HepG2 (cell line): ENCODE results near the gene SMPD3. TPM values are rescaled to one million over a fixed set of nuclear protein-coding genes. Genes with fewer than 3 reads are reported as not detected.
A peak's percentile ranks its signal among the peaks of the same experiment; 100 is the strongest.

Experiments
- AKAP8 ChIP-seq: sonication (generic); formaldehyde crosslinking; IDR thresholded peaks from 2 replicates; pipeline ENCODE4 v1.5.1; 2020; ENCODE audit warnings: mild to moderate bottlenecking, missing genetic modification reagents
- ETV5 ChIP-seq: IDR thresholded peaks from 2 replicates; pipeline ENCODE4 v1.6.1; 2018; ENCODE audit warnings: missing biosample characterization, missing genetic modification reagents, inconsistent platforms, borderline replicate concordance
- HMG20A ChIP-seq: IDR thresholded peaks from 2 replicates; pipeline ENCODE4 v1.6.1; 2016; ENCODE audit warnings: borderline replicate concordance
- HNRNPLL ChIP-seq: fragments of 200-400 bp; formaldehyde crosslinking; IDR thresholded peaks from 2 replicates; pipeline ENCODE4 v1.6.1; 2017; ENCODE audit warnings: mild to moderate bottlenecking, low read depth, low read length; ENCODE audit not compliant: poor library complexity, severe bottlenecking
- KLF11 ChIP-seq: IDR thresholded peaks from 2 replicates; pipeline ENCODE4 v1.6.1; 2016; ENCODE audit warnings: missing compliant biosample characterization
- NFKBIZ ChIP-seq: IDR thresholded peaks from 2 replicates; pipeline ENCODE4 v1.6.1; 2018; ENCODE audit warnings: missing genetic modification reagents, missing compliant biosample characterization
- NR2F6 ChIP-seq, 2 experiments: IDR thresholded peaks; 2 replicates each; pipeline ENCODE4 v1.6.1; 2016; ENCODE audit warnings: antibody characterized with exemption in 1 of 2, mild to moderate bottlenecking in 1 of 2
- POLR2AphosphoS5 ChIP-seq: IDR thresholded peaks from 2 replicates; pipeline ENCODE4 v1.6.1; 2012; ENCODE audit warnings: low read depth, low read length
- RCOR2 ChIP-seq: IDR thresholded peaks from 2 replicates; pipeline ENCODE4 v1.6.1; 2016; ENCODE audit warnings: missing biosample characterization, missing genetic modification reagents
- REST ChIP-seq, 2 experiments: IDR thresholded peaks; 2 replicates each; pipeline ENCODE4 v1.6.1; 2011 to 2012; ENCODE audit warnings: low read length in 2 of 2, borderline replicate concordance in 1 of 2, low read depth in 1 of 2, mild to moderate bottlenecking in 1 of 2, moderate library complexity in 1 of 2
- SOX13 ChIP-seq, 3 experiments: fragments of 450-650 bp in 1 of 3; sonication (generic) in 1 of 3; formaldehyde crosslinking in 1 of 3; IDR thresholded peaks in 2 of 3; conservative IDR thresholded peaks in 1 of 3; 2 replicates each; pipeline versions ENCODE4 v1.5.0 to v1.6.1; 2016 to 2020; ENCODE audit warnings: antibody characterized with exemption in 1 of 3, mild to moderate bottlenecking in 1 of 3, missing compliant biosample characterization in 1 of 3, missing genetic modification reagents in 1 of 3, moderate library complexity in 1 of 3
- TSC22D2 ChIP-seq: sonication (generic); formaldehyde crosslinking; IDR thresholded peaks from 2 replicates; pipeline ENCODE4 v1.5.1; 2020; ENCODE audit warnings: missing genetic modification reagents, mild to moderate bottlenecking, borderline replicate concordance
- ZBTB26 ChIP-seq: IDR thresholded peaks from 2 replicates; pipeline ENCODE4 v1.6.1; 2016; ENCODE audit warnings: missing compliant biosample characterization, missing genetic modification reagents, borderline replicate concordance
- ZNF143 ChIP-seq: sonication (generic); formaldehyde crosslinking; IDR thresholded peaks from 2 replicates; pipeline ENCODE4 v1.4.0; 2020; ENCODE audit warnings: missing genetic modification reagents
- ZNF24 ChIP-seq: fragments of 450-650 bp; IDR thresholded peaks from 2 replicates; pipeline ENCODE4 v1.6.1; 2017; ENCODE audit warnings: antibody characterized with exemption, mild to moderate bottlenecking
- ZNF260 ChIP-seq: sonication (generic); formaldehyde crosslinking; IDR thresholded peaks from 2 replicates; pipeline ENCODE4 v1.4.0; 2020; ENCODE audit warnings: missing genetic modification reagents, low read depth, mild to moderate bottlenecking, borderline replicate concordance
- ZNF274 ChIP-seq: sonication (generic); formaldehyde crosslinking; IDR thresholded peaks from 2 replicates; pipeline ENCODE4 v1.5.1; 2020; ENCODE audit warnings: mild to moderate bottlenecking, missing genetic modification reagents
- ZNF329 ChIP-seq: sonication (generic); formaldehyde crosslinking; IDR thresholded peaks from 2 replicates; pipeline ENCODE4 v1.9.0; 2021; ENCODE audit warnings: low read depth, mild to moderate bottlenecking, missing genetic modification reagents
- ZNF530 ChIP-seq: sonication (generic); formaldehyde crosslinking; IDR thresholded peaks from 2 replicates; pipeline ENCODE4 v1.5.0; 2020; ENCODE audit warnings: low read depth, mild to moderate bottlenecking, missing genetic modification reagents
- ZNF563 ChIP-seq: sonication (generic); formaldehyde crosslinking; IDR thresholded peaks from 2 replicates; pipeline ENCODE4 v1.8.0; 2022; ENCODE audit warnings: mild to moderate bottlenecking, moderate library complexity, missing genetic modification reagents
- ZNF773 ChIP-seq: sonication (generic); formaldehyde crosslinking; IDR thresholded peaks from 2 replicates; pipeline ENCODE4 v1.4.0; 2020; ENCODE audit warnings: missing genetic modification reagents, borderline replicate concordance
- ZSCAN25 ChIP-seq: sonication (generic); formaldehyde crosslinking; IDR thresholded peaks from 2 replicates; pipeline ENCODE4 v1.8.0; 2022; ENCODE audit warnings: mild to moderate bottlenecking, missing genetic modification reagents
- polyA plus RNA-seq, 8 experiments: library from polyadenylated mRNA; depleted of rRNA in 3 of 8; stranded (reverse) in 7 of 8; unstranded in 1 of 8; fragments of >200 nt; fragmentation: Illumina TruSeq in 4 of 8; extraction: Trizol in 4 of 8; gene quantifications; 2 replicates each; pipeline versions ENCODE4 v1.2.1 to v1.2.3, GENCODE V29; 2011 to 2016; ENCODE audit warnings: low read depth in 4 of 8, missing spikeins in 1 of 8, mixed read lengths in 1 of 8; ENCODE audit not compliant: insufficient read depth in 1 of 8
- total RNA-seq, 5 experiments: library from RNA; depleted of rRNA; stranded (reverse); fragments of >200 nt; fragmentation: Illumina TruSeq; extraction: Trizol; gene quantifications; 2 replicates each; pipeline ENCODE4 v1.2.3, GENCODE V29; 2016; ENCODE audit warnings: low read depth in 1 of 5
- TF ChIP-seq, protein P1 (sequence below): IDR thresholded peaks from 2 replicates; pipeline ENCODE4 v1.6.1; 2016; ENCODE audit warnings: mild to moderate bottlenecking, missing biosample characterization, missing genetic modification reagents
- TF ChIP-seq, protein P2 (sequence below): sonication (generic); formaldehyde crosslinking; IDR thresholded peaks from 2 replicates; pipeline ENCODE4 v1.4.0; 2020; ENCODE audit warnings: missing genetic modification reagents

SMPD3 gene
- total and polyA plus RNA-seq, 2 of the 13 experiments (the other 11 are each of a cell fraction or from before 2014, with no cell fraction given): 0.07 to 0.32 TPM

DNA sequence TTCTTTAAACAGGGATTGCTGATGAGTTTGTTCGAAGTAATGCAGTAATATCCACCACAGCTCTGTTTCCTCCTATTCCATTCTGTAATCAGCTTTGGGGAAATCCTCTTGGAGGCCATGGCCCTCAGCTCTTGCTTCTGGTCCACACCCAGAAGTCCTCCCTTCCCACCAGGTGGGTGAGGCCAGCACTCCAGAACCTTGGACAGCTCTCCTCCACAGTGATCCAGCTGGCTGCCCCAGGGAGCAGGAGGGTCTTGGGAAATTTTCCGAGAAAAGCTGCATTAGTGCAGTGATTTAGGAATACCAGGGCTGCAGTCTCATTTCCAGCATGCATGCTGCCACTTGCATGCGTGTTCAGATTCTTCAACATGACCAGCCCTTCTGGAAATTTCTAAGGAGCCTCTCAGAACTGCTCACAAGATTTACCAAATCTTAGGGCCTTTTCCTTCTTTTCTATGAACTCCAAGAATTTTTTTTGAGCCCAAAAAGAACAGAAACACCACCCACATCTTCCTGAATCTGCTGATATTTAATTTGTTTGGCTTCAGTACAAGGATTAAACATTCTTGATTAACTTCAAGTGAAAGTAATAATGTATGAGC, 4.2 kb downstream of the SMPD3 start (continued):
- TF ChIP-seq ZNF773 (0 out of 2 replicates have a peak, but pooled peaks have one; percentile 78), ZNF563 (peak; percentile 43; the same call in 1 of the 2 replicates), TSC22D2 (CRISPR knock-in tag) (peak; percentile 73; the same call in 1 of the 2 replicates), KLF11 (CRISPR knock-in tag) (0 out of 2 replicates have a peak, but pooled peaks have one; percentile 68), HNRNPLL (no peak), AKAP8 (CRISPR knock-in tag) (no peak), ZNF143 (CRISPR knock-in tag) (peak; percentile 38; the same call in 1 of the 2 replicates), ZNF329 (0 out of 2 replicates have a peak, but pooled peaks have one; percentile 34), ZNF530 (CRISPR knock-in tag) (0 out of 2 replicates have a peak, but pooled peaks have one; percentile 55), RCOR2 (CRISPR knock-in tag) (no peak), ZNF274 (CRISPR knock-in tag) (no peak), ETV5 (CRISPR knock-in tag) (peak; percentile 32; the same call in 1 of the 2 replicates), REST (IDR thresholded peaks at IDR 0.05; ENCODE audit: borderline replicate concordance in 1 of 2, low read depth in 1 of 2, low read length in 2 of 2) (peak; percentile 98 to 99), ZNF24 (no peak), HMG20A (CRISPR knock-in tag) (0 out of 2 replicates have a peak, but pooled peaks have one; percentile 18), NR2F6 (IDR thresholded peaks at IDR 0.05) (no peak), NR2F6 (CRISPR knock-in tag; IDR thresholded peaks at IDR 0.05) (no peak), ZNF260 (no peak), POLR2AphosphoS5 (no peak), ZBTB26 (CRISPR knock-in tag) (peak; percentile 75), SOX13 (IDR thresholded peaks at IDR 0.05) (no peak), SOX13 (CRISPR knock-in tag; conservative IDR thresholded peaks at IDR 0.05 in 1 of 2, IDR thresholded peaks at IDR 0.05 in 1 of 2) (peak in 1 of 2 experiments; percentile 20; a peak in 1 of 4 replicates), NFKBIZ (CRISPR knock-in tag) (0 out of 2 replicates have a peak, but pooled peaks have one; percentile 18), ZSCAN25 (CRISPR knock-in tag) (no peak)
- TF ChIP-seq, protein P1, sequence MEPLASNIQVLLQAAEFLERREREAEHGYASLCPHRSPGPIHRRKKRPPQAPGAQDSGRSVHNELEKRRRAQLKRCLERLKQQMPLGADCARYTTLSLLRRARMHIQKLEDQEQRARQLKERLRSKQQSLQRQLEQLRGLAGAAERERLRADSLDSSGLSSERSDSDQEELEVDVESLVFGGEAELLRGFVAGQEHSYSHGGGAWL (CRISPR knock-in tag): peak; percentile 86; the same call in 1 of the 2 replicates
- TF ChIP-seq, protein P2, sequence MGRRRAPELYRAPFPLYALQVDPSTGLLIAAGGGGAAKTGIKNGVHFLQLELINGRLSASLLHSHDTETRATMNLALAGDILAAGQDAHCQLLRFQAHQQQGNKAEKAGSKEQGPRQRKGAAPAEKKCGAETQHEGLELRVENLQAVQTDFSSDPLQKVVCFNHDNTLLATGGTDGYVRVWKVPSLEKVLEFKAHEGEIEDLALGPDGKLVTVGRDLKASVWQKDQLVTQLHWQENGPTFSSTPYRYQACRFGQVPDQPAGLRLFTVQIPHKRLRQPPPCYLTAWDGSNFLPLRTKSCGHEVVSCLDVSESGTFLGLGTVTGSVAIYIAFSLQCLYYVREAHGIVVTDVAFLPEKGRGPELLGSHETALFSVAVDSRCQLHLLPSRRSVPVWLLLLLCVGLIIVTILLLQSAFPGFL (CRISPR knock-in tag): no peak
